Stimulated activated CD4-positive, alpha-beta T cell treated with anti-CD3 and anti-CD28 coated beads, TNF-alpha, amount 100 ng/mL, for 1 hour (primary cell): Measurements from ENCODE around the gene C16orf96.

ENCODE experiments used
- DNase-seq, 3 donors: peaks; one replicate each; pipeline ENCODE4 v3.0.0-alpha.2; 2020; ENCODE audit warnings: low read depth in 3 of 3, low spot score in 1 of 3

The C16orf96 gene

GRCh38 chr16:4641895-4642294 is 85.8 kb downstream of the C16orf96 start:
- DNase-seq = no peak

- DNase-seq = no peak
Measured at GRCh38 chr16:4646773-4647643, 90.9 kb downstream of the C16orf96 start.

GRCh38 chr16:4647644-4647980 is 91.5 kb downstream of the C16orf96 start:
- DNase-seq = no peak

- no peak for DNase-seq
Measured at GRCh38 chr16:4648917-4649316, 92.8 kb downstream of the C16orf96 start.

GRCh38 chr16:4649744-4650442 is 93.8 kb downstream of the C16orf96 start:
- DNase-seq = no peak
